ENCODE results near the gene PTTG1IP2. TPM values are rescaled to one million over a fixed set of nuclear protein-coding genes. Genes with fewer than 3 reads are reported as not detected.
A peak's percentile ranks its signal among the peaks of the same experiment; 100 is the strongest.
"Not testable (repeated sequence)": the region's sequence is repeated elsewhere in the genome, so short reads cannot be mapped to it uniquely, and the experiment has no call there.

The PTTG1IP2 gene
- total RNA-seq, 4 donors from 2014 or later = not detected

GRCh38 chr7:90453931-90454330, 15.5 kb upstream of the PTTG1IP2 start:
- H3K36me3 ChIP-seq = no peaks in the 10 kb centered on the region
- no peak for DNase-seq
- no peak overlapping the region for H3K4me3 ChIP-seq

GRCh38 chr7:90455163-90456030, 14.0 kb upstream of the PTTG1IP2 start:
- Histone ChIP-seq H3K36me3 (no peaks in the 10 kb centered on the region), H3K27me3 (no peaks in the 10 kb centered on the region), H3K4me3 (peak overlapping the region in 1 of 4 donors; percentile 27), H3K27ac (no peak overlapping the region), H3K4me1 (no peaks in the 10 kb centered on the region), H3K9me3 (no peaks in the 10 kb centered on the region)
- DNase-seq = no peak
- no peak for TF ChIP-seq POLR2A (IDR thresholded peaks at IDR 0.05)
- TF ChIP-seq CTCF (IDR thresholded peaks at IDR 0.05) = peak; percentile 7 to 76 (median 59)

More at GRCh38 chr7:90453931-90454330, 15.5 kb upstream of the PTTG1IP2 start:
- Histone ChIP-seq H3K9me3 (no peaks in the 10 kb centered on the region), H3K27me3 (no peaks in the 10 kb centered on the region), H3K27ac (no peak overlapping the region), H3K4me1 (no peaks in the 10 kb centered on the region)
- TF ChIP-seq CTCF (IDR thresholded peaks at IDR 0.05) = no peak
- TF ChIP-seq POLR2A (IDR thresholded peaks at IDR 0.05) = no peak

GRCh38 chr7:90458104-90458503, 11.3 kb upstream of the PTTG1IP2 start:
- Histone ChIP-seq H3K4me1 (no peaks in the 10 kb centered on the region), H3K36me3 (no peaks in the 10 kb centered on the region), H3K27ac (no peak overlapping the region), H3K27me3 (no peaks in the 10 kb centered on the region), H3K4me3 (no peak overlapping the region), H3K9me3 (no peaks in the 10 kb centered on the region)
- TF ChIP-seq CTCF (IDR thresholded peaks at IDR 0.05) (no peak), POLR2A (IDR thresholded peaks at IDR 0.05) (no peak)
- no peak for DNase-seq

GRCh38 chr7:90459888-90460287, 9.6 kb upstream of the PTTG1IP2 start:
- H3K4me3 ChIP-seq = no peak overlapping the region
- H3K36me3 ChIP-seq = no peaks in the 10 kb centered on the region
- TF ChIP-seq POLR2A (IDR thresholded peaks at IDR 0.05) = no peak
- TF ChIP-seq CTCF (IDR thresholded peaks at IDR 0.05) = no peak
- no peaks in the 10 kb centered on the region for H3K27me3 ChIP-seq
- H3K4me1 ChIP-seq = no peaks in the 10 kb centered on the region
- peaks cover 0 to 6% (median 0%) of the 10 kb centered on the region in 4 donors for H3K9me3 ChIP-seq
- H3K27ac ChIP-seq = no peak overlapping the region
- no peak for DNase-seq

- TF ChIP-seq POLR2A (IDR thresholded peaks at IDR 0.05) (no peak), CTCF (IDR thresholded peaks at IDR 0.05) (no peak)
- no peak for DNase-seq
- no peak overlapping the region for H3K27ac ChIP-seq
These were observed 8.2 kb upstream of the PTTG1IP2 start for GRCh38 chr7:90461219-90461618.

GRCh38 chr7:90463151-90463628, 6.2 kb upstream of the PTTG1IP2 start:
- H3K27ac ChIP-seq = peak overlapping the region in 2 of 4 donors; percentile 19 to 62
- not testable (repeated sequence) for H3K4me1 ChIP-seq, H3K27me3 ChIP-seq, DNase-seq, H3K9me3 ChIP-seq, H3K36me3 ChIP-seq
- peak overlapping the region; percentile 23 to 58 (median 37) for H3K4me3 ChIP-seq

More at GRCh38 chr7:90461219-90461618, 8.2 kb upstream of the PTTG1IP2 start:
- H3K4me3 ChIP-seq = no peak overlapping the region
- peaks cover 0 to 6% (median 0%) of the 10 kb centered on the region in 4 donors for H3K9me3 ChIP-seq
- no peaks in the 10 kb centered on the region for H3K27me3 ChIP-seq
- H3K36me3 ChIP-seq = no peaks in the 10 kb centered on the region
- H3K4me1 ChIP-seq = no peaks in the 10 kb centered on the region
